Astrocyte (in vitro differentiated cells and primary cell): Measurements from ENCODE around the gene KRTAP12-2. TPM values are rescaled to one million over a fixed set of nuclear protein-coding genes. Genes with fewer than 3 reads are reported as not detected.

Experiments
- DNase-seq: peaks from one replicate; pipeline ENCODE4 v3.0.0-alpha.2; 2010; ENCODE audit warnings: low read depth
- FAIRE-seq: peaks from 2 replicates; lab custom pipeline; 2011; peaks lifted over from hg19 to GRCh38; lab: Jason Lieb, UNC
- H2AFZ ChIP-seq: 2 replicates; pipeline ENCODE4 v1.6.0; 2012; ENCODE audit warnings: low read depth, low read length, inconsistent platforms
- H3K27ac ChIP-seq: 2 replicates; pipeline ENCODE4 v1.5.1; 2011; ENCODE audit warnings: low read depth, low read length, inconsistent platforms
- H3K27me3 ChIP-seq: 2 replicates; pipeline ENCODE4 v1.6.0; 2011; ENCODE audit warnings: low read length, inconsistent platforms; ENCODE audit not compliant: insufficient read depth
- H3K36me3 ChIP-seq: 2 replicates; pipeline ENCODE4 v1.5.1; 2011; ENCODE audit warnings: low read length, inconsistent platforms; ENCODE audit not compliant: insufficient read depth
- H3K4me1 ChIP-seq: 2 replicates; pipeline ENCODE4 v1.5.1; 2011; ENCODE audit warnings: low read length, inconsistent platforms; ENCODE audit not compliant: insufficient read depth
- H3K4me2 ChIP-seq: 2 replicates; pipeline ENCODE4 v1.6.0; 2012; ENCODE audit warnings: low read length, inconsistent platforms
- H3K4me3 ChIP-seq: 2 replicates; pipeline ENCODE4 v1.5.1; 2011; ENCODE audit warnings: low read depth, mild to moderate bottlenecking, low read length, inconsistent platforms; ENCODE audit not compliant: insufficient read depth
- H3K79me2 ChIP-seq: 2 replicates; pipeline ENCODE4 v1.6.0; 2012; ENCODE audit warnings: mild to moderate bottlenecking, low read length, inconsistent platforms; ENCODE audit not compliant: insufficient read depth
- H3K9ac ChIP-seq: 2 replicates; pipeline ENCODE4 v1.6.0; 2012; ENCODE audit warnings: mild to moderate bottlenecking, low read length, inconsistent platforms
- H3K9me3 ChIP-seq: 2 replicates; pipeline ENCODE4 v1.5.1; 2012; ENCODE audit warnings: low read depth, mild to moderate bottlenecking, low read length, inconsistent platforms; ENCODE audit not compliant: insufficient read depth
- H4K20me1 ChIP-seq: 2 replicates; pipeline ENCODE4 v1.6.0; 2012; ENCODE audit warnings: low read length, inconsistent platforms; ENCODE audit not compliant: insufficient read depth
- H3K27ac Mint-ChIP-seq: one replicate; pipeline ENCODE4 v1.8.0; 2021; ENCODE audit warnings: mild to moderate bottlenecking, mixed read lengths; ENCODE audit not compliant: unreplicated experiment
- H3K27me3 Mint-ChIP-seq: one replicate; pipeline ENCODE4 v1.8.0; 2021; ENCODE audit warnings: low read depth, mixed read lengths; ENCODE audit not compliant: unreplicated experiment
- H3K36me3 Mint-ChIP-seq: one replicate; pipeline ENCODE4 v1.8.0; 2021; ENCODE audit warnings: low read depth, mixed read lengths; ENCODE audit not compliant: unreplicated experiment
- H3K4me1 Mint-ChIP-seq: one replicate; pipeline ENCODE4 v1.8.0; 2021; ENCODE audit warnings: low read depth, mixed read lengths; ENCODE audit not compliant: unreplicated experiment
- H3K4me3 Mint-ChIP-seq: one replicate; pipeline ENCODE4 v1.8.0; 2021; ENCODE audit warnings: mild to moderate bottlenecking, moderate library complexity, mixed read lengths; ENCODE audit not compliant: unreplicated experiment
- H3K9me3 Mint-ChIP-seq: one replicate; pipeline ENCODE4 v1.8.0; 2021; ENCODE audit warnings: mild to moderate bottlenecking, mixed read lengths; ENCODE audit not compliant: unreplicated experiment
- EZH2 ChIP-seq: IDR thresholded peaks from 2 replicates; pipeline ENCODE4 v1.6.1; 2012; ENCODE audit warnings: mild to moderate bottlenecking, low read length, inconsistent platforms; ENCODE audit not compliant: insufficient read depth
- total RNA-seq: library from RNA; stranded (reverse); gene quantifications from 2 replicates; pipeline ENCODE4 v1.2.1, GENCODE V29; 2021
- TF ChIP-seq, protein P1 (sequence below): IDR thresholded peaks from 2 replicates; pipeline ENCODE4 v1.5.1; 2011; ENCODE audit warnings: low read depth, mild to moderate bottlenecking, inconsistent platforms, low read length, moderate library complexity; ENCODE audit not compliant: insufficient read depth

Gene KRTAP12-2
- total RNA-seq, 1 donor from 2014 or later = not detected

GRCh38 chr21:44616591-44616926, 50.2 kb downstream of the KRTAP12-2 start:
- no peak overlapping the region for H3K4me2 ChIP-seq
- H3K9me3 Mint-ChIP-seq = peaks cover 27% of the 10 kb centered on the region

More at GRCh38 chr21:44616591-44616926, 50.2 kb downstream of the KRTAP12-2 start:
- no peaks in the 10 kb centered on the region for H3K36me3 Mint-ChIP-seq
- Histone ChIP-seq H3K4me1 (no peaks in the 10 kb centered on the region), H3K79me2 (no peaks in the 10 kb centered on the region), H3K4me3 (no peak overlapping the region), H3K9ac (no peak overlapping the region), H3K9me3 (peaks cover 9% of the 10 kb centered on the region), H2AFZ (no peak overlapping the region), H3K36me3 (no peaks in the 10 kb centered on the region), H3K27me3 (no peaks in the 10 kb centered on the region), H3K27ac (no peak overlapping the region), H4K20me1 (no peaks in the 10 kb centered on the region)
- no peak overlapping the region for H3K27ac Mint-ChIP-seq
- FAIRE-seq (no peak), DNase-seq (no peak)
- TF ChIP-seq, protein P1, sequence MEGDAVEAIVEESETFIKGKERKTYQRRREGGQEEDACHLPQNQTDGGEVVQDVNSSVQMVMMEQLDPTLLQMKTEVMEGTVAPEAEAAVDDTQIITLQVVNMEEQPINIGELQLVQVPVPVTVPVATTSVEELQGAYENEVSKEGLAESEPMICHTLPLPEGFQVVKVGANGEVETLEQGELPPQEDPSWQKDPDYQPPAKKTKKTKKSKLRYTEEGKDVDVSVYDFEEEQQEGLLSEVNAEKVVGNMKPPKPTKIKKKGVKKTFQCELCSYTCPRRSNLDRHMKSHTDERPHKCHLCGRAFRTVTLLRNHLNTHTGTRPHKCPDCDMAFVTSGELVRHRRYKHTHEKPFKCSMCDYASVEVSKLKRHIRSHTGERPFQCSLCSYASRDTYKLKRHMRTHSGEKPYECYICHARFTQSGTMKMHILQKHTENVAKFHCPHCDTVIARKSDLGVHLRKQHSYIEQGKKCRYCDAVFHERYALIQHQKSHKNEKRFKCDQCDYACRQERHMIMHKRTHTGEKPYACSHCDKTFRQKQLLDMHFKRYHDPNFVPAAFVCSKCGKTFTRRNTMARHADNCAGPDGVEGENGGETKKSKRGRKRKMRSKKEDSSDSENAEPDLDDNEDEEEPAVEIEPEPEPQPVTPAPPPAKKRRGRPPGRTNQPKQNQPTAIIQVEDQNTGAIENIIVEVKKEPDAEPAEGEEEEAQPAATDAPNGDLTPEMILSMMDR = no peak
- no peak for TF ChIP-seq EZH2
- peaks cover 19% of the 10 kb centered on the region for H3K27me3 Mint-ChIP-seq
- no peaks in the 10 kb centered on the region for H3K4me1 Mint-ChIP-seq
- no peak overlapping the region for H3K4me3 Mint-ChIP-seq

Other genes starting within 250 kb of the KRTAP12-2 start
- 5.2 and 5.6 TPM in 2 replicates for gene LRRC3, start 211.4 kb downstream of the KRTAP12-2 start, total RNA-seq
- gene KRTAP10-1, start 126.7 kb downstream of the KRTAP12-2 start, total RNA-seq = not detected in 2 replicates
- not detected in 2 replicates for gene KRTAP10-2, start 115.4 kb downstream of the KRTAP12-2 start, total RNA-seq
- gene KRTAP10-3, start 108.1 kb downstream of the KRTAP12-2 start, total RNA-seq = not detected in 2 replicates
- gene KRTAP10-4, start 93.2 kb downstream of the KRTAP12-2 start, total RNA-seq = not detected in 2 replicates
- not detected in 2 replicates for gene KRTAP10-5, start 86.3 kb downstream of the KRTAP12-2 start, total RNA-seq
- gene KRTAP10-6, start 74.4 kb downstream of the KRTAP12-2 start, total RNA-seq = not detected in 2 replicates
- not detected in 2 replicates for gene KRTAP10-7, start 66.3 kb downstream of the KRTAP12-2 start, total RNA-seq
- not detected in 2 replicates for gene KRTAP10-8, start 54.8 kb downstream of the KRTAP12-2 start, total RNA-seq
- gene KRTAP10-9, start 39.8 kb downstream of the KRTAP12-2 start, total RNA-seq = not detected in 2 replicates
- not detected in 2 replicates for gene KRTAP10-10, start 29.6 kb downstream of the KRTAP12-2 start, total RNA-seq
- gene KRTAP10-11, start 20.5 kb downstream of the KRTAP12-2 start, total RNA-seq = not detected in 2 replicates
- gene KRTAP12-4, start 12.3 kb downstream of the KRTAP12-2 start, total RNA-seq = not detected in 2 replicates
- not detected in 2 replicates for gene KRTAP12-3, start 9.0 kb downstream of the KRTAP12-2 start, total RNA-seq
- not detected in 2 replicates for gene KRTAP12-1, start 15.2 kb upstream of the KRTAP12-2 start, total RNA-seq
- not detected in 2 replicates for gene KRTAP10-12, start 30.2 kb upstream of the KRTAP12-2 start, total RNA-seq
- gene TSPEAR, start 44.6 kb upstream of the KRTAP12-2 start, total RNA-seq = not detected in 2 replicates
- 63.8 and 74.5 TPM in 2 replicates for gene UBE2G2, start 134.9 kb upstream of the KRTAP12-2 start, total RNA-seq
- 72.7 and 83.5 TPM in 2 replicates for gene SUMO3, start 151.1 kb upstream of the KRTAP12-2 start, total RNA-seq
- gene PTTG1IP, start 206.8 kb upstream of the KRTAP12-2 start, total RNA-seq = 208 and 240 TPM in 2 replicates